Brain microvascular endothelial cell (primary cell): ENCODE measurements around the gene IFRD2.

Source experiments
- DNase-seq: peaks from one replicate; pipeline ENCODE4 v3.0.0-alpha.2; 2020
- H3K27ac ChIP-seq: fragments of 250-450 bp; sonication (Bioruptor Pico); 2 replicates; pipeline ENCODE4 v1.5.1; 2020; ENCODE audit warnings: mild to moderate bottlenecking, moderate library complexity
- H3K27me3 ChIP-seq: fragments of 250-450 bp; sonication (Bioruptor Pico); replicated peaks from 2 replicates; pipeline ENCODE4 v1.5.1; 2020; ENCODE audit warnings: mild to moderate bottlenecking
- H3K36me3 ChIP-seq: fragments of 250-450 bp; sonication (Bioruptor Pico); replicated peaks from 2 replicates; pipeline ENCODE4 v1.5.1; 2020; ENCODE audit warnings: mild to moderate bottlenecking
- H3K4me3 ChIP-seq: 2 replicates; pipeline ENCODE4 v1.5.1; 2011; ENCODE audit warnings: low read depth, mild to moderate bottlenecking, control low read depth, low read length, moderate library complexity
- in situ Hi-C: cut with HindIII; loops from 2 replicates; pipeline ENCODE4 v1.10.0; 2017; ENCODE audit warnings: low sequenced_read_pairs, low pct_ligation_motif_present
- TF ChIP-seq, protein P1 (sequence below): IDR thresholded peaks from 2 replicates; pipeline ENCODE4 v1.5.1; 2011; ENCODE audit warnings: low read depth, mild to moderate bottlenecking, moderate library complexity, low read length, control low read depth, inconsistent platforms; ENCODE audit errors: missing control alignments

IFRD2 gene

GRCh38 chr3:50319181-50319893, 27.1 kb upstream of the IFRD2 start:
- H3K27me3 ChIP-seq = no peaks in the 10 kb centered on the region
- in situ Hi-C loops = no loop called here
- H3K4me3 ChIP-seq = no peak overlapping the region
- no peak overlapping the region for H3K27ac ChIP-seq
- no peak for DNase-seq
- TF ChIP-seq, protein P1, sequence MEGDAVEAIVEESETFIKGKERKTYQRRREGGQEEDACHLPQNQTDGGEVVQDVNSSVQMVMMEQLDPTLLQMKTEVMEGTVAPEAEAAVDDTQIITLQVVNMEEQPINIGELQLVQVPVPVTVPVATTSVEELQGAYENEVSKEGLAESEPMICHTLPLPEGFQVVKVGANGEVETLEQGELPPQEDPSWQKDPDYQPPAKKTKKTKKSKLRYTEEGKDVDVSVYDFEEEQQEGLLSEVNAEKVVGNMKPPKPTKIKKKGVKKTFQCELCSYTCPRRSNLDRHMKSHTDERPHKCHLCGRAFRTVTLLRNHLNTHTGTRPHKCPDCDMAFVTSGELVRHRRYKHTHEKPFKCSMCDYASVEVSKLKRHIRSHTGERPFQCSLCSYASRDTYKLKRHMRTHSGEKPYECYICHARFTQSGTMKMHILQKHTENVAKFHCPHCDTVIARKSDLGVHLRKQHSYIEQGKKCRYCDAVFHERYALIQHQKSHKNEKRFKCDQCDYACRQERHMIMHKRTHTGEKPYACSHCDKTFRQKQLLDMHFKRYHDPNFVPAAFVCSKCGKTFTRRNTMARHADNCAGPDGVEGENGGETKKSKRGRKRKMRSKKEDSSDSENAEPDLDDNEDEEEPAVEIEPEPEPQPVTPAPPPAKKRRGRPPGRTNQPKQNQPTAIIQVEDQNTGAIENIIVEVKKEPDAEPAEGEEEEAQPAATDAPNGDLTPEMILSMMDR = no peak
- H3K36me3 ChIP-seq = peaks cover 9% of the 10 kb centered on the region

DNA sequence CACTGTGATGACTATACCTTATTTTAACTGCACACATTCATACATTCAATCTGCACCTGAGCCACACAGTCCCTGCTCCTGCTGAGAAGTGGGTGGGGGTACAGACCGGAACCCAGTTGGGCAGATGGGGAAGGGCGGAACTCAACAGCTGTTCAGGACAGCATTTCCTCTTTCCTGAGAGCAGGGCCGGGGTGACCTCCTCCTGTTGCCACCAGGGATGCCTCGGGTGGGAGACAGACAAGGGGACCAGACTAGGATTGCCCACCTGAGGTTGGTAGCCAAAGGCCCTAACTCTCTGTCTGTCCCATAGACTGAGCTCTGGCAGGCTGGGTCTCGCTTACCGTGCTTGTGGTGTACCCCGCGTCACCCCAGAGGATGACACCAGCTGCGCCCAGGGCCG, 26.4 kb upstream of the IFRD2 start:
- Histone ChIP-seq H3K27me3 (no peaks in the 10 kb centered on the region), H3K4me3 (no peak overlapping the region), H3K27ac (no peak overlapping the region), H3K36me3 (peaks cover 9% of the 10 kb centered on the region)
- DNase-seq = no peak
- TF ChIP-seq, protein P1 = no peak
- in situ Hi-C loops = no loop called here

DNA sequence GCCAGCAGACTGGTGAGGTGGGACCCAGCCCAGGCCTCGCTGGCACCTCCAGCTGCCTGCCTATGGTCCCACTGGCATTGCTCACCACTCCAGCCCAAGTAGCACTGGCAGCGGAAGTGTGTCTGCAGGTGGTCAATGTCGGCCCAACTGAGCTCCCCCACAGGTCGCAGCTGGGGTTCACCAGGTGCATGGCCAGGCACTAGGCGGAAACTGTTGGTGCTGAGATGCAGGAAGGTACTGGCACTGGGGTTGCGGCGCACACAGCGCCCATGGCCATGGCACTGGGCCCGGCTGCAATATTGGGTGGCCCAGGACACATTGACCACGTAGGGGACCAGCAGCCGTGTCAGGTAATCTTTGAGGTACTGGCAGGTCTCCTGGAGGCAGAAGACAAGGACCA, 25.9 kb upstream of the IFRD2 start:
- in situ Hi-C loops = no loop called here
- Histone ChIP-seq H3K36me3 (peaks cover 9% of the 10 kb centered on the region), H3K27ac (no peak overlapping the region), H3K27me3 (no peaks in the 10 kb centered on the region), H3K4me3 (no peak overlapping the region)
- no peak for DNase-seq
- TF ChIP-seq, protein P1 = no peak

- no peak for DNase-seq
- Histone ChIP-seq H3K27ac (no peak overlapping the region), H3K36me3 (peaks cover 9% of the 10 kb centered on the region), H3K4me3 (no peak overlapping the region), H3K27me3 (no peaks in the 10 kb centered on the region)
- in situ Hi-C loops = no loop called here
- TF ChIP-seq, protein P1 = no peak
Measured at GRCh38 chr3:50317300-50317699, 25.1 kb upstream of the IFRD2 start.

DNA sequence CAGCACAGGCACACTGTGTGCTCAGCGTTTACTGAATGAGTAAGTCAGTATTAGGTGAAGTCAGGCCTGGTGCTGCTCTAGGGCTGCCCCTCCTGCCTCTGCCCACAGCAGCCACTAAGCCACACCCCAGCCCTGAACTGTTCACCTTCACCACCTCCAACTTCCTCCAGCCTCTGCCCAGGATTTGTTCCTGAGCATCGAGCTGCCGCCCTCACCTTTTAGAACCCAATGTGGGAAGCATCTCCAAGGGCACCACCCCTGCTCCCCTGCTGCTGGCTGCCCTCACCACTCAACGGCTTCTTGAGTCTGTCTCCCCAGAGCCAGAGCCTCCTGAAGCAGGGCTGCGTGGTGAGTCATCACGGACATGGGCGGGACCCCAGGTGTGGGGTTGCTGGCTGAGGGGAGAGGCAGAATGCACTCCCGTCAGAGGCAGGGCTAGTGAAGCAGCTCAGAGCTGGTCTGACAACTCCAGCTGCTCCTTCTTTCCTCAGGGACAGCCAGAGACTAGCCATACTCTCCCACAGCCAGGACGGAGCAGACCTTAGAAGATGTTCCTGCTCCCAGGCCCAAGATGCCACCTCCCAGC, 24.5 kb upstream of the IFRD2 start:
- TF ChIP-seq, protein P1 = no peak

More for the DNA sequence above, 24.5 kb upstream of the IFRD2 start:
- Histone ChIP-seq H3K4me3 (no peak overlapping the region), H3K27me3 (no peaks in the 10 kb centered on the region), H3K36me3 (peaks cover 9% of the 10 kb centered on the region), H3K27ac (no peak overlapping the region)
- in situ Hi-C loops = no loop called here
- no peak for DNase-seq
